Fibroblast of lung (primary cell): Measurements from ENCODE around the gene DNAH1.

Experiments
- EZH2 ChIP-seq: IDR thresholded peaks from 2 replicates; pipeline ENCODE4 v1.5.1; 2012; ENCODE audit warnings: low read length, control low read depth, mild to moderate bottlenecking; ENCODE audit errors: missing control alignments
- TF ChIP-seq, protein P1 (sequence below), 2 donors: IDR thresholded peaks in 1 of 2; conservative IDR thresholded peaks in 1 of 2; 1 replicate in 1 of 2; 2 replicates in 1 of 2; pipeline ENCODE4 v1.5.1; 2011 to 2012; ENCODE audit warnings: low read length in 2 of 2, control low read depth in 1 of 2, inconsistent platforms in 1 of 2, low read depth in 1 of 2, mild to moderate bottlenecking in 1 of 2

GRCh38 chr3:52396907-52397591 lies 80.9 kb downstream of the DNAH1 start:
- TF ChIP-seq, protein P1, sequence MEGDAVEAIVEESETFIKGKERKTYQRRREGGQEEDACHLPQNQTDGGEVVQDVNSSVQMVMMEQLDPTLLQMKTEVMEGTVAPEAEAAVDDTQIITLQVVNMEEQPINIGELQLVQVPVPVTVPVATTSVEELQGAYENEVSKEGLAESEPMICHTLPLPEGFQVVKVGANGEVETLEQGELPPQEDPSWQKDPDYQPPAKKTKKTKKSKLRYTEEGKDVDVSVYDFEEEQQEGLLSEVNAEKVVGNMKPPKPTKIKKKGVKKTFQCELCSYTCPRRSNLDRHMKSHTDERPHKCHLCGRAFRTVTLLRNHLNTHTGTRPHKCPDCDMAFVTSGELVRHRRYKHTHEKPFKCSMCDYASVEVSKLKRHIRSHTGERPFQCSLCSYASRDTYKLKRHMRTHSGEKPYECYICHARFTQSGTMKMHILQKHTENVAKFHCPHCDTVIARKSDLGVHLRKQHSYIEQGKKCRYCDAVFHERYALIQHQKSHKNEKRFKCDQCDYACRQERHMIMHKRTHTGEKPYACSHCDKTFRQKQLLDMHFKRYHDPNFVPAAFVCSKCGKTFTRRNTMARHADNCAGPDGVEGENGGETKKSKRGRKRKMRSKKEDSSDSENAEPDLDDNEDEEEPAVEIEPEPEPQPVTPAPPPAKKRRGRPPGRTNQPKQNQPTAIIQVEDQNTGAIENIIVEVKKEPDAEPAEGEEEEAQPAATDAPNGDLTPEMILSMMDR (conservative IDR thresholded peaks at IDR 0.05 in 1 of 2, IDR thresholded peaks at IDR 0.05 in 1 of 2; ENCODE audit: low read depth in 1 of 2, low read length in 2 of 2): no peak
- TF ChIP-seq EZH2: no peak
